Adrenal gland (tissue), 12 donors: Measurements from ENCODE around the gene DSTN. TPM values are rescaled to one million over a fixed set of nuclear protein-coding genes. Genes with fewer than 3 reads are reported as not detected.
A peak's percentile ranks its signal among the peaks of the same experiment; 100 is the strongest.

Experiments used
- DNase-seq, 7 donors: peaks; one replicate each; pipeline ENCODE4 v3.0.0-alpha.2; 2019 to 2020
- H3K27ac ChIP-seq, 5 donors: fragments of 200-600 bp; sonication (generic) in 4 of 5; 1 replicate in 3 of 5; 2 replicates in 2 of 5; pipeline versions ENCODE4 v1.5.1 to v1.8.0; 2016 to 2020; ENCODE audit warnings: mild to moderate bottlenecking in 1 of 5
- H3K27me3 ChIP-seq: fragments of 200-600 bp; 2 replicates; pipeline ENCODE4 v1.8.0; 2021
- H3K36me3 ChIP-seq, 2 donors: fragments of 200-600 bp; replicated peaks in 1 of 2; 1 replicate in 1 of 2; 2 replicates in 1 of 2; pipeline versions ENCODE4 v1.5.1 to v1.8.0; 2018 to 2022
- H3K4me1 ChIP-seq, 2 donors: fragments of 200-600 bp; replicated peaks in 1 of 2; 1 replicate in 1 of 2; 2 replicates in 1 of 2; pipeline versions ENCODE4 v1.5.1 to v1.8.0; 2018 to 2021
- H3K4me3 ChIP-seq, 4 donors: fragments of 200-600 bp; sonication (generic) in 3 of 4; one replicate each; pipeline ENCODE4 v1.5.1; 2016 to 2018
- H3K9me3 ChIP-seq, 3 donors: fragments of 200-600 bp; sonication (generic) in 1 of 3; replicated peaks in 1 of 3; 1 replicate in 2 of 3; 2 replicates in 1 of 3; pipeline versions ENCODE4 v1.5.1 to v1.8.0; 2016 to 2021
- CTCF ChIP-seq, 6 experiments: fragments of 450-650 bp in 4 of 6; fragments of 200-600 bp in 2 of 6; sonication (generic) in 1 of 6; IDR thresholded peaks; 1 replicate in 5 of 6; 2 replicates in 1 of 6; pipeline versions ENCODE4 v1.5.1 to v1.8.0; 2016 to 2021; ENCODE audit warnings: antibody characterized with exemption in 6 of 6, mild to moderate bottlenecking in 2 of 6, moderate library complexity in 1 of 6
- POLR2A ChIP-seq, 2 donors: fragments of 450-650 bp; IDR thresholded peaks; one replicate each; pipeline ENCODE4 v1.6.1; 2017; ENCODE audit warnings: antibody characterized with exemption in 2 of 2, mild to moderate bottlenecking in 2 of 2, moderate library complexity in 1 of 2
- WGBS, 4 donors: extraction: QIAGEN DNeasy Blood & Tissue Kit in 2 of 4; methylation state at CpG; one replicate each; pipeline versions ENCODE4 v1.1.5 to v1.1.7; 2013 to 2017; 5-methylcytosine and 5-hydroxymethylcytosine counted together
- intact Hi-C, 2 donors: fragments of 100-400 bp; cut with DNase I; formaldehyde crosslinking; loops; one replicate each; pipeline versions ENCODE4 v1.14.1 to v1.15.0; 2022 to 2023
- polyA plus RNA-seq, 3 donors: library from polyadenylated mRNA; stranded (reverse); fragments of 200-250 nt in 2 of 3; fragments of 350-450 nt in 1 of 3; fragmentation: Illumina TruSeq in 1 of 3; extraction: RNeasy Lipid Tissue Mini Kit (QIAGEN cat#74804) in 1 of 3; gene quantifications; one replicate each; pipeline ENCODE4 v1.2.3, GENCODE V29; 2013 to 2014
- total RNA-seq, 9 donors: library from RNA; depleted of rRNA in 4 of 9; stranded (reverse); fragments of >200 nt in 4 of 9; fragments of 120-200 nt in 1 of 9; fragmentation: NEBNext Ultra II Directional in 1 of 9; extraction: Animal tissue kit (Norgen Biotek cat#: 25700) in 1 of 9; gene quantifications; one replicate each; pipeline versions ENCODE4 v1.1.0 to v1.2.4, GENCODE V29; 2013 to 2023
- donor health status: healthy with polysubstance abuse.
- donor health status: Bipolar disorder and iron deficiency.
- donor health status: DM: yes; HTN: yes; CAD: no.
- donor health status: DM: no; HTN: no; CAD: no.
- donor health status: DM: no; HTN: no; CAD: no.
- donor health status: DM: yes; HTN: yes; CAD: no.

The DSTN gene
- total and polyA plus RNA-seq, 12 donors = 184 to 552 (median 273) TPM

GRCh38 chr20:17529586-17529985, 40.3 kb upstream of the DSTN start:
- intact Hi-C loops = no loop called here
- no peaks in the 10 kb centered on the region for H3K27me3 ChIP-seq

GRCh38 chr20:17530153-17530552, 39.7 kb upstream of the DSTN start:
- Histone ChIP-seq H3K27me3 (no peaks in the 10 kb centered on the region), H3K36me3 (no peaks in the 10 kb centered on the region), H3K9me3 (no peaks in the 10 kb centered on the region), H3K4me1 (peaks cover 0 to 5% of the 10 kb centered on the region in 2 donors), H3K4me3 (no peak overlapping the region), H3K27ac (no peak overlapping the region)
- TF ChIP-seq POLR2A (IDR thresholded peaks at IDR 0.05) = no peak
- TF ChIP-seq CTCF (IDR thresholded peaks at IDR 0.05) = no peak
- intact Hi-C loops = loop anchor here in 1 of 2 donors (10.0 kb wide), 1 partner anchor 375 kb away; no protein-coding TSS in a partner anchor
- 88 to 91% (median 90%) methylated on average over 7 of the region's 7 CpGs for WGBS, 4 donors
- no peak for DNase-seq

More at GRCh38 chr20:17529586-17529985, 40.3 kb upstream of the DSTN start:
- DNase-seq = no peak
- TF ChIP-seq POLR2A (IDR thresholded peaks at IDR 0.05) (no peak), CTCF (IDR thresholded peaks at IDR 0.05) (no peak)
- Histone ChIP-seq H3K36me3 (no peaks in the 10 kb centered on the region), H3K9me3 (no peaks in the 10 kb centered on the region), H3K4me1 (peaks cover 0 to 5% of the 10 kb centered on the region in 2 donors), H3K27ac (no peak overlapping the region), H3K4me3 (no peak overlapping the region)

GRCh38 chr20:17530716-17531664, 38.9 kb upstream of the DSTN start, which contains the start of gene BFSP1:
Gene BFSP1, minus strand, starts transcription at chr20:17531379. Its CDS starts 50 bp downstream, at chr20:17531329.
- Histone ChIP-seq H3K36me3 (no peaks in the 10 kb centered on the region), H3K9me3 (no peaks in the 10 kb centered on the region), H3K4me3 (peak within 1 kb of the TSS in 2 of 4 donors; percentile 25 to 59), H3K27me3 (no peaks in the 10 kb centered on the region), H3K4me1 (peaks cover 0 to 5% of the 10 kb centered on the region in 2 donors), H3K27ac (peak within 1 kb of the TSS in 4 of 5 donors; percentile 50 to 83 (median 71))
- peak; percentile 61 to 77 (median 67) for DNase-seq
- WGBS, 4 donors = 1 to 5% (median 1%) methylated on average over 12 to 111 of the region's 111 CpGs
- intact Hi-C loops = loop anchor here in 1 of 2 donors (10.0 kb wide), 1 partner anchor 374 kb away; no protein-coding TSS in a partner anchor
- peak in 1 of 2 donors; percentile 38 for TF ChIP-seq POLR2A (IDR thresholded peaks at IDR 0.05)
- TF ChIP-seq CTCF (IDR thresholded peaks at IDR 0.05) = peak in 1 of 6 experiments; percentile 9

GRCh38 chr20:17531665-17532025, 38.2 kb upstream of the DSTN start:
- TF ChIP-seq POLR2A (IDR thresholded peaks at IDR 0.05) = no peak
- TF ChIP-seq CTCF (IDR thresholded peaks at IDR 0.05) = no peak
- intact Hi-C loops = loop anchor here in 1 of 2 donors (10.0 kb wide), 1 partner anchor 373 kb away; no protein-coding TSS in a partner anchor
- H3K4me1 ChIP-seq = peaks cover 0 to 5% of the 10 kb centered on the region in 2 donors
- H3K27me3 ChIP-seq = no peaks in the 10 kb centered on the region
- DNase-seq = no peak
- WGBS, 4 donors = 71 to 85% (median 78%) methylated on average over 5 of the region's 5 CpGs
- H3K36me3 ChIP-seq = no peaks in the 10 kb centered on the region
- H3K9me3 ChIP-seq = no peaks in the 10 kb centered on the region
- H3K4me3 ChIP-seq = peak overlapping the region in 2 of 4 donors; percentile 25 to 59
- H3K27ac ChIP-seq = peak overlapping the region in 4 of 5 donors; percentile 50 to 83 (median 71)
